ENCODE data around the gene KCNG2.

Gene KCNG2

GRCh38 chr18:79823120-79823519 is 25.4 kb downstream of the KCNG2 start:
- no peak for DNase-seq (ENCODE audit: low read depth)

- no peak for DNase-seq (ENCODE audit: low read depth)
Measured at GRCh38 chr18:79825913-79826312, 28.2 kb downstream of the KCNG2 start.

- no peak for DNase-seq (ENCODE audit: low read depth)
Measured at GRCh38 chr18:79826966-79827365, 29.2 kb downstream of the KCNG2 start.

DNA sequence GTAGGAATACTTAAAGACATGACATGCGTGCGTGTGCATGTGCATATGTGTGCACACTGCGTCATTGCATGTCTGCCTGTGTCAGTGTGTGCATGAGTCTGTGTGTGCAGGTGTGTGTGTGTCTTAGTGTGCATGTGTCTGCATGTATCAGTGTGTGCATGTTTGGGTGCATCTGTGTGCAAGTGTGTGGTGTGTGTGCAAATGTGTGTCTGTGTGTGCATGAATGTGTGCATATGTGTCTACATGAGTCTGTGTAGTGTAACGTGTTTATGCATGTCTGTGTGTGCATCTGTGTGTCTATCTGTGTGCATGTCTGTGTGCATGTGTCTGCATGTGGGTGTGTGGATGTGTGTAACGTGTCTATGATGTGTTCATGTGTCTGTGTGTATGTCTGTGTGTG is 30.5 kb downstream of the KCNG2 start:
- no peak for DNase-seq (ENCODE audit: low read depth)

- DNase-seq (ENCODE audit: low read depth) = no peak
Measured at GRCh38 chr18:79829136-79829854, 31.6 kb downstream of the KCNG2 start.

GRCh38 chr18:79832169-79832568 is 34.4 kb downstream of the KCNG2 start:
- no peak for DNase-seq (ENCODE audit: low read depth)

GRCh38 chr18:79834834-79835233 is 37.1 kb downstream of the KCNG2 start:
- DNase-seq (ENCODE audit: low read depth) = no peak

- no peak for DNase-seq (ENCODE audit: low read depth)
Measured at GRCh38 chr18:79841936-79842335, 44.2 kb downstream of the KCNG2 start.

GRCh38 chr18:79844999-79845563 is 47.3 kb downstream of the KCNG2 start:
- DNase-seq (ENCODE audit: low read depth) = no peak

- DNase-seq (ENCODE audit: low read depth) = no peak
Measured at GRCh38 chr18:79846936-79847557, 49.3 kb downstream of the KCNG2 start.

DNA sequence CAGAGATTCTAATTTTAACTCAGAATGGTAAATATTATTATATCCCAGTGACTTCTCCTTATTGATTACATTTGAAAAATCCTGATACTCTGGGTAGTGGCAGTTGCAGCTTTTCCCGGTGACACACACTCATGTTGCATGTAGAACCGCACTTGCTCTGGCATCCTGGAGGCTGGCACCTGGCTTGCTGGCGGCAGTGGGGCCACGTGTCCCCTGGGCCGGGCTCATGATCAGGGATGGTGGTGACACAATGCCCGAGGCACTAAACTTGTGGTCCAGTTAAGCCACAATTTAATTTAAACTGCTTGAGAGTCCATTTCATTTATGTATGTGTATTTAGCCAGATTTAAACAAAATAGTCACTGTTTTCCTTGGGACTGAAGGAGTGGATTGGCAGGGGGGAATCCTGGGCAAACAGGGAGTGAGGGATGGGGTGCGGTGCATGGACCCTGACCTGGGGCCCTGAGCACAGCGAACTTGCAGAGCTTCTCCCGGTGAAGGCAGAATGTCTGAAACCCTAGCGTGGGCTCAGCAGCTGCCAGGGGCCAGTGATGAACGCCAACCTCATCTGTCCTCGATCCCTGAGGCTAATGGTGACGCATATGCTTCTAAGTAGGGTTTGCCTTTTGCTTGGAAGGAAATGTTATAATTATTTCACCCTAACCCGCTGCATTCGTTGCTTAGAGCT is 50.0 kb downstream of the KCNG2 start:
- DNase-seq (ENCODE audit: low read depth) = no peak

DNA sequence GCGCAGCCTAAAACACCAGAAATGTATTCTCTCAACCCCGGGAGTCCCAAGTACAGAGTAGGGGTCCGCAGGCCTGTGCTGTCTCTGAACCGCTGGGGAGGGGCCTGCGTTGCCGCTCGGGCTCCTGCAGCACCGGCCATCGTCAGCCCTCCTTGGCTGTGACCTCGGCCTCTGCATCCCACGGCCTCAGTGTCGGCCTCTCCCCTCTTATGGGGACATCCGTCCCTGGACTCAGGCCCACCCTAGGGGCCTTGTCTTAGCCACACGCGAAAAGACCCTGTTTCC is 50.5 kb downstream of the KCNG2 start:
- DNase-seq (ENCODE audit: low read depth) = no peak

DNA sequence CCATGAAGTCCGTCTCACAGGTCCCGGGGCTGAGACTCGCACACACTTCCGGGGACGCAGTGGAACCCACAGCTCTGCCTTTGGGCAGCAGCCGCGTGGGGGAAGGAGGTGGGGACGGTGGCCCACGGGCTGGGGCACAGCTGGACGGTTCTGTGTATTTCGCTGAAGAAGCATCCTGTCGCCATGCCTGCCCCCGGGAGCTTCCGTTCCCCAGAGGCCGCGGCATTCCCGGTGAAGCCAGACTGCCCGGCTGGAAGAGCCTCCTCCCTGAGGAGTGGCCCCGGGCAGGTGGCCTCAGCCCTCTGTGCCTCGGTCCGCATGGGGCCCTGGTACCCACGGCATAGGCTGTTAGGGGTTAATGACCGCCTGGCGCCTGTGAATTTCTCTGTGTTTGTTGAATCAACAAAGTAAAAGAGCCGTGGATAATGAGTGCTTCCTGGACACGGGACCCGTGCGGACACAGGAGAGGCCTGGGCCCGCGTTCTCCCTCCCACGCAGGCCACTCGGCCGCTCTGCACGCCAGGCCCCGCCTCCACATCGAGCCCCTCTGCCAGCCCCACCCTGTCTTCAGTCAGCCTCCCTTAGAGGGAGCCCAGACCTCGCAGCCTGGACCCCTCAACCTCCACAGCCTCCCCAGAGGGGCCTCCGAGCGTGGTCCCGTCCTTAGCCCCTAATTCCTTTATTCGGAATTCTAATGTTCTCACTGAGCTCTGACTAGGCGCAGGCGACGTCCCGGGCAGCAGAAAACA is 51.0 kb downstream of the KCNG2 start:
- DNase-seq (ENCODE audit: low read depth) = no peak

- no peak for DNase-seq (ENCODE audit: low read depth)
Measured at GRCh38 chr18:79849328-79850207, 51.8 kb downstream of the KCNG2 start.

GRCh38 chr18:79850731-79851130 is 53.0 kb downstream of the KCNG2 start:
- no peak for DNase-seq (ENCODE audit: low read depth)

DNA sequence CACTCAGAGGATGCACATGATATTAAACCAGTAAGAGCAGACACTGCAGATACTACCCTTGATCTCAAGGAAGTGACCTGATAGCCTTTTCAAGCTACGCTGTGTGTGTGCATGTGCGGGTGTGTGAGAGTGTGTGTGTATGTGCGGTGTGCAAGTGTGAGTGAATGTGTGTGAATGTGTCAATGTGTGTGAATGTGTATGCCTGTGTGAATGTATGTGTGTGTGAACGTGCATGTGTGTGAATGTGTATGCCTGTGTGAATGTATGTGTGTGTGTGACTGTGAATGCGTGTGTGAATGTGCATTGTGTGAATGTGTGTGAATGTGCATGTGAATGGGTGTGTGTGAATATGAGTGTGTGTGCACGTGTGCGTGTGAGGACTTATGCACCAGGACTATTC is 53.8 kb downstream of the KCNG2 start:
- no peak for DNase-seq (ENCODE audit: low read depth)

- DNase-seq (ENCODE audit: low read depth) = no peak
Measured at GRCh38 chr18:79851950-79852349, 54.2 kb downstream of the KCNG2 start.

- no peak for DNase-seq (ENCODE audit: low read depth)
Measured at GRCh38 chr18:79852561-79853302, 55.0 kb downstream of the KCNG2 start.

GRCh38 chr18:79853303-79853992 is 55.7 kb downstream of the KCNG2 start:
- no peak for DNase-seq (ENCODE audit: low read depth)

- no peak for DNase-seq (ENCODE audit: low read depth)
Measured at GRCh38 chr18:79853993-79854364, 56.2 kb downstream of the KCNG2 start.
